GM12875 (cell line): ENCODE results near the gene HLA-DRB1.

ENCODE experiments used
- H3K4me3 ChIP-seq: one replicate; pipeline ENCODE4 v1.5.1; 2011; ENCODE audit warnings: low read depth, low read length, control low read depth
- CTCF ChIP-seq: IDR thresholded peaks from 2 replicates; pipeline ENCODE4 v1.5.1; 2011; ENCODE audit warnings: low read depth, mild to moderate bottlenecking, control low read depth, inconsistent platforms, low read length, moderate library complexity, borderline replicate concordance; ENCODE audit not compliant: insufficient read depth

Gene HLA-DRB1

GRCh38 chr6:32627249-32627648 is 37.6 kb upstream of the HLA-DRB1 start:
- TF ChIP-seq CTCF: no peak
- H3K4me3 ChIP-seq: peak overlapping the region; percentile 31

GRCh38 chr6:32625137-32625536 is 35.5 kb upstream of the HLA-DRB1 start:
- peak overlapping the region; percentile 21 for H3K4me3 ChIP-seq
- no peak for TF ChIP-seq CTCF

- H3K4me3 ChIP-seq: peak overlapping the region; percentile 21
- no peak for TF ChIP-seq CTCF
Observed at GRCh38 chr6:32624565-32624964, 34.9 kb upstream of the HLA-DRB1 start.

- no peak overlapping the region for H3K4me3 ChIP-seq
- TF ChIP-seq CTCF: no peak
Observed at GRCh38 chr6:32623693-32624092, 34.0 kb upstream of the HLA-DRB1 start.

GRCh38 chr6:32622545-32623401 is 33.1 kb upstream of the HLA-DRB1 start:
- H3K4me3 ChIP-seq: no peak overlapping the region
- peak; percentile 72 for TF ChIP-seq CTCF

- no peak for TF ChIP-seq CTCF
- no peak overlapping the region for H3K4me3 ChIP-seq
Observed at GRCh38 chr6:32621372-32621771, 31.7 kb upstream of the HLA-DRB1 start.

GRCh38 chr6:32617751-32618150 is 28.1 kb upstream of the HLA-DRB1 start:
- TF ChIP-seq CTCF: no peak
- no peak overlapping the region for H3K4me3 ChIP-seq
